VCaP (cell line): Measurements from ENCODE around the gene RANGRF.

Experiments
- H3K27ac ChIP-seq: fragments of 450-650 bp; 2 replicates; pipeline ENCODE4 v1.5.1; 2017
- CTCF ChIP-seq: fragments of 450-650 bp; conservative IDR thresholded peaks from 2 replicates; pipeline ENCODE4 v1.5.1; 2017; ENCODE audit warnings: mild to moderate bottlenecking, moderate library complexity

The RANGRF gene

DNA sequence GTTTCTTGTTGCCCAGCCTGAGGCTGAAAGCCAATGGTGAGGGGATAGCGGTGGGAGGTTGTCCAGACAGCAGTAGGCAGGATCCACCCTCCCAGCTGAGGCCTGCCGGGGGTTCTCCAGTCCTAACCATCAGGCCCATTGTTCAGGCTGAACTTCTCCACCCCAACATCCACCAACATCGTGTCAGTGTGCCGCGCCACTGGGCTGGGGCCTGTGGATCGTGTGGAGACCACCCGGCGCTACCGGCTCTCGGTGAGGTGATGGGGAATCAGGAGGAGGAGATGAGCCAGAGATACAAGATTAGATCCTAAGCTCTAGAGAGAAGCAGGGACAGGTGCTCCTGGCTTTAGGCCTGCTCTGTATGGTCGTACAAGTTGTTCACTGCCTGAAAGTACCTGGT lies 33.6 kb upstream of the RANGRF start:
- H3K27ac ChIP-seq: no peak overlapping the region
- no peak for TF ChIP-seq CTCF

DNA sequence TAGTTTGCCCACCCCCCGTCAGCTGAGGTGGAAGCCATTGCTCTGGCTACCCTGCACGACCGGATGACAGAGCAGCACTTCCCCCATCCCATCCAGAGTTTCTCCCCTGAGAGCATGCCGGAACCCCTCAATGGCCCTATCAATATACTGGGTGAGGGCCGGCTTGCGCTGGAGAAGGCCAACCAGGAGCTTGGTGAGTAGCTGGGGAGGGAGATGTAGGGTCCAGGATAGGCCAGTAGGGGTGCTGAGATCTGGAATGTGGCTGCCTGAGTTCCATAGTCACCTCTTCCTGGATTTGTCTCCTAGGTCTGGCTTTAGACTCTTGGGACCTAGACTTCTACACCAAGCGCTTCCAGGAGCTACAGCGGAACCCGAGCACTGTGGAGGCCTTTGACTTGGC lies 33.0 kb upstream of the RANGRF start:
- H3K27ac ChIP-seq: no peak overlapping the region
- TF ChIP-seq CTCF: no peak

- no peak for TF ChIP-seq CTCF
Measured at GRCh38 chr17:8256291-8256690, 32.2 kb upstream of the RANGRF start.

GRCh38 chr17:8256691-8257090 lies 31.8 kb upstream of the RANGRF start:
- no peak overlapping the region for H3K27ac ChIP-seq
- TF ChIP-seq CTCF: no peak

More at GRCh38 chr17:8256291-8256690, 32.2 kb upstream of the RANGRF start:
- H3K27ac ChIP-seq: no peak overlapping the region

GRCh38 chr17:8257801-8258200 lies 30.7 kb upstream of the RANGRF start:
- TF ChIP-seq CTCF: no peak
- no peak overlapping the region for H3K27ac ChIP-seq

GRCh38 chr17:8264320-8264719 lies 24.1 kb upstream of the RANGRF start:
- H3K27ac ChIP-seq: no peak overlapping the region
- TF ChIP-seq CTCF: no peak

DNA sequence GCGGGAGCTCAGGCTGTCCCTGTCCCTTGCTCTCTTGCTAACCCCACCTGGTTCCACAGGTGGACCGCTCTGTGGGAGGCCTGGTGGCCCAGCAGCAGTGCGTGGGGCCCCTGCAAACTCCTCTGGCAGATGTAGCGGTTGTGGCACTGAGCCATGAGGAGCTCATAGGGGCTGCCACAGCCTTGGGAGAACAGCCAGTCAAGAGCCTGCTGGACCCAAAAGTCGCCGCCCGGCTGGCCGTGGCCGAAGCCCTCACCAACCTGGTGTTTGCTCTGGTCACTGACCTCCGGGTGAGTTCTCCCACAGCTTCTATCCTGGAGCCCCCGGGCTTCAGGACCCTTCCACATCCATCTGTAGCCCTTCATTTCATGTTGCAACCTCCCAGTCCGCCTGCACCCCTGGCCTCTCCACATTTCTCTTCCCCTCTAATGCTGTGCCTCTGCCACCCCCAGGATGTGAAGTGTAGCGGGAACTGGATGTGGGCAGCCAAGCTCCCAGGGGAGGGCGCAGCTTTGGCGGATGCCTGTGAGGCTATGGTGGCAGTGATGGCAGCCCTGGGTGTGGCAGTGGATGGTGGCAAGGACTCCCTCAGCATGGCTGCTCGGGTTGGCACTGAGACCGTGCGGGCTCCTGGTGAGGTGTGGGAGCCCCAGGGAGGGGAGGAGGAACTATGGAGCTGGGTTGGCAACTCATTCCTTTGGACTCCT lies 23.5 kb upstream of the RANGRF start:
- no peak for TF ChIP-seq CTCF
- no peak overlapping the region for H3K27ac ChIP-seq
